IMR-90 (cell line): Measurements from ENCODE around the gene MEGF9. TPM values are rescaled to one million over a fixed set of nuclear protein-coding genes. Genes with fewer than 3 reads are reported as not detected.

Experiments used
- ATAC-seq: fragments of 200-7000 bp; cut with Tn5 transposase; 2 replicates; pipeline ENCODE4 v1.9.1; 2020; ENCODE audit warnings: low read depth, mild to moderate bottlenecking, moderate library complexity
- BruUV-seq: library from RNA; stranded (reverse); fragments of 400-500 nt; replicated peaks from 2 replicates; lab custom pipeline; 2021; lab: Mats Ljungman, UMichigan
- CTCF ChIA-PET: fragments of 300-600 bp; formaldehyde crosslinking; extraction: SDS; loops from one replicate; lab custom pipeline; 2021; ENCODE audit warnings: antibody characterized with exemption; lab: Yijun Ruan, JAX
- POLR2A ChIA-PET: fragments of 300-600 bp; sonication (Branson Sonifier 250); formaldehyde crosslinking; loops from one replicate; lab custom pipeline; 2022; ENCODE audit warnings: antibody characterized with exemption; ENCODE audit not compliant: unreplicated experiment; lab: Charles Lee
- DNase-seq: peaks from one replicate; pipeline ENCODE4 v3.0.0; 2013
- H2AFZ ChIP-seq: replicated peaks from 2 replicates; pipeline ENCODE3; 2013; ENCODE audit warnings: low read length, mild to moderate bottlenecking; ENCODE audit not compliant: poor library complexity
- H2AK5ac ChIP-seq: 2 replicates; pipeline ENCODE4 v1.6.1; 2013; ENCODE audit warnings: low read depth, low read length, inconsistent platforms
- H2AK9ac ChIP-seq: replicated peaks from 2 replicates; pipeline ENCODE3; 2013; ENCODE audit warnings: mild to moderate bottlenecking, low read depth, low read length, moderate library complexity; ENCODE audit not compliant: poor library complexity
- H2BK120ac ChIP-seq: 2 replicates; pipeline ENCODE4 v1.6.1; 2013; ENCODE audit warnings: low read depth, low read length, inconsistent platforms
- H2BK15ac ChIP-seq: 3 replicates; pipeline ENCODE4 v1.6.1; 2013; ENCODE audit warnings: low read depth, low read length, inconsistent platforms
- H2BK20ac ChIP-seq: 2 replicates; pipeline ENCODE4 v1.6.1; 2013; ENCODE audit warnings: low read depth, mild to moderate bottlenecking, inconsistent platforms, low read length, moderate library complexity
- H2BK5ac ChIP-seq: 2 replicates; pipeline ENCODE4 v1.6.1; 2013; ENCODE audit warnings: mild to moderate bottlenecking, low read depth, low read length, inconsistent platforms; ENCODE audit not compliant: poor library complexity, severe bottlenecking
- H3K14ac ChIP-seq: replicated peaks from 2 replicates; pipeline ENCODE4 v1.6.1; 2013; ENCODE audit warnings: low read depth, low read length, inconsistent platforms
- H3K18ac ChIP-seq: 2 replicates; pipeline ENCODE4 v1.6.1; 2013; ENCODE audit warnings: low read depth, low read length, control low read depth
- H3K23ac ChIP-seq: 2 replicates; pipeline ENCODE4 v1.6.1; 2013; ENCODE audit warnings: low read depth, low read length, inconsistent platforms
- H3K27ac ChIP-seq: 2 replicates; pipeline ENCODE4 v1.5.1; 2013; ENCODE audit warnings: mild to moderate bottlenecking, control low read depth, low read length; ENCODE audit not compliant: insufficient read depth
- H3K27me3 ChIP-seq: 2 replicates; pipeline ENCODE4 v1.6.1; 2013; ENCODE audit warnings: low read length; ENCODE audit not compliant: control insufficient read depth, insufficient read depth
- H3K36me3 ChIP-seq: 2 replicates; pipeline ENCODE4 v1.6.1; 2013; ENCODE audit warnings: low read length, mixed read lengths; ENCODE audit not compliant: control insufficient read depth, insufficient read depth
- H3K4ac ChIP-seq: 2 replicates; pipeline ENCODE4 v1.6.1; 2013; ENCODE audit warnings: low read depth, low read length, inconsistent platforms
- H3K4me1 ChIP-seq: 2 replicates; pipeline ENCODE4 v1.6.1; 2013; ENCODE audit warnings: low read length, mixed read lengths; ENCODE audit not compliant: control insufficient read depth, insufficient read depth
- H3K4me2 ChIP-seq: 2 replicates; pipeline ENCODE4 v1.6.1; 2013; ENCODE audit warnings: low read depth, mild to moderate bottlenecking, control low read depth, low read length, moderate library complexity
- H3K4me3 ChIP-seq: 2 replicates; pipeline ENCODE4 v1.5.1; 2013; ENCODE audit warnings: low read depth, mild to moderate bottlenecking, control low read depth, low read length, moderate library complexity; ENCODE audit not compliant: insufficient read depth
- H3K56ac ChIP-seq: 2 replicates; pipeline ENCODE4 v1.6.1; 2013; ENCODE audit warnings: low read length, inconsistent platforms; ENCODE audit not compliant: insufficient read depth; ENCODE audit errors: extremely low read depth
- H3K79me1 ChIP-seq, 2 experiments: 2 replicates each; pipeline ENCODE4 v1.6.1; 2013; ENCODE audit warnings: low read length in 2 of 2, inconsistent platforms in 1 of 2, low read depth in 1 of 2
- H3K9ac ChIP-seq: 2 replicates; pipeline ENCODE4 v1.6.1; 2013; ENCODE audit warnings: low read depth, low read length, control low read depth
- H3K9me1 ChIP-seq: 2 replicates; pipeline ENCODE4 v1.6.1; 2013; ENCODE audit warnings: low read length, inconsistent platforms; ENCODE audit not compliant: insufficient read depth
- H3K9me3 ChIP-seq: 2 replicates; pipeline ENCODE4 v1.6.1; 2013; ENCODE audit warnings: low read length; ENCODE audit not compliant: control insufficient read depth, insufficient read depth
- H4K20me1 ChIP-seq: 2 replicates; pipeline ENCODE4 v1.6.1; 2013; ENCODE audit warnings: low read length, inconsistent platforms; ENCODE audit not compliant: insufficient read depth
- H4K5ac ChIP-seq: 2 replicates; pipeline ENCODE4 v1.6.1; 2013; ENCODE audit warnings: mild to moderate bottlenecking, low read depth, low read length, control low read depth
- H4K8ac ChIP-seq, 2 experiments: 2 replicates each; pipeline ENCODE4 v1.6.1; 2013; ENCODE audit warnings: low read depth in 2 of 2, low read length in 2 of 2, control low read depth in 1 of 2, inconsistent platforms in 1 of 2
- H4K91ac ChIP-seq: 2 replicates; pipeline ENCODE4 v1.6.1; 2013; ENCODE audit warnings: low read depth, low read length, inconsistent platforms; ENCODE audit not compliant: insufficient read depth
- BHLHE40 ChIP-seq: fragments of 150-350 bp; IDR thresholded peaks from 2 replicates; pipeline ENCODE4 v1.6.1; 2016; ENCODE audit warnings: mild to moderate bottlenecking, low read depth, low read length
- CEBPB ChIP-seq: IDR thresholded peaks from 2 replicates; pipeline ENCODE4 v1.6.1; 2012; ENCODE audit warnings: low read depth, low read length, improper control_type of control experiment
- CHD1 ChIP-seq: IDR thresholded peaks from 2 replicates; pipeline ENCODE4 v1.6.1; 2012; ENCODE audit warnings: low read depth, low read length, improper control_type of control experiment
- CTCF ChIP-seq: conservative IDR thresholded peaks from 2 replicates; pipeline ENCODE4 v1.5.1; 2012; ENCODE audit warnings: mild to moderate bottlenecking, low read depth, low read length, improper control_type of control experiment
- ELK1 ChIP-seq: fragments of 150-350 bp; IDR thresholded peaks from 2 replicates; pipeline ENCODE4 v1.6.1; 2016; ENCODE audit warnings: low read depth, mild to moderate bottlenecking, low read length, moderate library complexity, borderline replicate concordance
- FOS ChIP-seq: fragments of 150-350 bp; IDR thresholded peaks from 2 replicates; pipeline ENCODE4 v1.6.1; 2016; ENCODE audit warnings: low read depth, low read length
- MAFK ChIP-seq: IDR thresholded peaks from 2 replicates; pipeline ENCODE4 v1.6.1; 2012; ENCODE audit warnings: low read depth, low read length, improper control_type of control experiment
- MAZ ChIP-seq: IDR thresholded peaks from 2 replicates; pipeline ENCODE4 v1.6.1; 2012; ENCODE audit warnings: low read depth, mild to moderate bottlenecking, low read length, improper control_type of control experiment, moderate library complexity, borderline replicate concordance
- MXI1 ChIP-seq: IDR thresholded peaks from 2 replicates; pipeline ENCODE4 v1.6.1; 2012; ENCODE audit warnings: low read depth, mild to moderate bottlenecking, low read length, moderate library complexity, borderline replicate concordance
- NFE2L2 ChIP-seq: fragments of 150-350 bp; IDR thresholded peaks from 2 replicates; pipeline ENCODE4 v1.6.1; 2016; ENCODE audit warnings: low read depth, mild to moderate bottlenecking, low read length
- POLR2A ChIP-seq: IDR thresholded peaks from 2 replicates; pipeline ENCODE4 v1.6.1; 2012; ENCODE audit warnings: mild to moderate bottlenecking, low read depth, low read length
- RAD21 ChIP-seq: IDR thresholded peaks from 2 replicates; pipeline ENCODE4 v1.6.1; 2012; ENCODE audit warnings: low read length, improper control_type of control experiment
- RCOR1 ChIP-seq: IDR thresholded peaks from 2 replicates; pipeline ENCODE4 v1.6.1; 2012; ENCODE audit warnings: mild to moderate bottlenecking, low read length, improper control_type of control experiment; ENCODE audit not compliant: insufficient replicate concordance
- RFX5 ChIP-seq: IDR thresholded peaks from 2 replicates; pipeline ENCODE4 v1.8.0; 2012; ENCODE audit warnings: low read depth, mild to moderate bottlenecking, low read length, moderate library complexity
- SMC3 ChIP-seq: fragments of 150-350 bp; IDR thresholded peaks from 2 replicates; pipeline ENCODE4 v1.6.1; 2016; ENCODE audit warnings: low read depth, mild to moderate bottlenecking, antibody characterized with exemption, low read length, moderate library complexity
- USF2 ChIP-seq: fragments of 150-350 bp; IDR thresholded peaks from 2 replicates; pipeline ENCODE4 v1.6.1; 2017; ENCODE audit warnings: mild to moderate bottlenecking, antibody characterized with exemption, low read length, low read depth
- dilution Hi-C: fragments of 300-500 bp; cut with HindIII; formaldehyde crosslinking; loops from one replicate; pipeline ENCODE4 v1.14.3; 2018; ENCODE audit warnings: low sequenced_read_pairs; ENCODE audit not compliant: unreplicated experiment
- in situ Hi-C: fragments of 300-500 bp; cut with MboI; formaldehyde crosslinking; loops from 3 replicates; pipeline ENCODE4 v1.14.3; 2019; ENCODE audit warnings: low sequenced_read_pairs, inconsistent platforms, mixed read lengths
- intact Hi-C: fragments of 100-400 bp; cut with micrococcal nuclease; formaldehyde crosslinking; loops from 2 replicates; pipeline ENCODE4 v1.10.0; 2022
- polyA plus RNA-seq, 3 experiments: library from polyadenylated mRNA; depleted of rRNA; stranded (reverse); fragments of >200 nt; gene quantifications; 2 replicates each; pipeline ENCODE4 v1.2.3, GENCODE V29; 2012; ENCODE audit warnings: low replicate concordance in 1 of 3
- total RNA-seq: library from RNA; depleted of rRNA; stranded (reverse); fragments of >200 nt; gene quantifications from 2 replicates; pipeline ENCODE4 v1.2.3, GENCODE V29; 2012

Gene MEGF9
- total and polyA plus RNA-seq, 2 of the 4 experiments (the other 2 are of a cell fraction): 3.4 TPM

- POLR2A ChIA-PET: interaction anchor here (0.6 kb wide), 1 partner anchor 32 kb away, joined by 4 read pairs; no protein-coding TSS in a partner anchor
- intact Hi-C loops: loop anchor here (2.0 kb wide), 1 partner anchor 14 kb away; no protein-coding TSS in a partner anchor
Measured at GRCh38 chr9:120643061-120643460, 71.2 kb downstream of the MEGF9 start.

More at GRCh38 chr9:120643061-120643460, 71.2 kb downstream of the MEGF9 start:
- no peaks in the 10 kb centered on the region; a peak in 2 of 4 replicates for H3K79me1 ChIP-seq
- H2BK20ac ChIP-seq: no peak overlapping the region
- no peak overlapping the region for H3K18ac ChIP-seq
- H2BK15ac ChIP-seq: no peak overlapping the region
- H3K9me1 ChIP-seq: 0 out of 2 replicates have a peak, but pooled peaks cover under 1% of the 10 kb centered on the region
- no peaks in the 10 kb centered on the region; the same call in 1 of the 2 replicates for H4K20me1 ChIP-seq
- H3K9ac ChIP-seq: no peak overlapping the region
- H4K8ac ChIP-seq: no peak overlapping the region
- no peak overlapping the region for H2AFZ ChIP-seq
- H3K9me3 ChIP-seq: no peaks in the 10 kb centered on the region
- peaks cover 4% of the 10 kb centered on the region for H3K4me1 ChIP-seq
- no peak overlapping the region for H3K4me2 ChIP-seq
- H2BK5ac ChIP-seq: no peak overlapping the region
- no peak overlapping the region for H3K14ac ChIP-seq
- ATAC-seq: no peak
- no peak overlapping the region for H4K91ac ChIP-seq
- no peak overlapping the region for H2AK9ac ChIP-seq
- no peaks in the 10 kb centered on the region for H3K27me3 ChIP-seq
- no peak overlapping the region for H4K5ac ChIP-seq
- H3K36me3 ChIP-seq: no peaks in the 10 kb centered on the region
- no peak overlapping the region for H3K4ac ChIP-seq
- CTCF ChIA-PET: no interaction called here
- TF ChIP-seq FOS (no peak), CEBPB (no peak), MAFK (no peak), MAZ (no peak), RAD21 (no peak), USF2 (no peak), BHLHE40 (no peak), MXI1 (no peak), NFE2L2 (no peak), RCOR1 (no peak), RFX5 (no peak), CHD1 (no peak), ELK1 (no peak), SMC3 (no peak), CTCF (no peak), POLR2A (no peak)
- H2BK120ac ChIP-seq: no peak overlapping the region
- dilution Hi-C loops: no loop called here
- no peak overlapping the region for H2AK5ac ChIP-seq
- no peak overlapping the region for H3K56ac ChIP-seq
- H3K4me3 ChIP-seq: no peak overlapping the region
- no peak for DNase-seq
- no peak overlapping the region for H3K23ac ChIP-seq
- in situ Hi-C loops: no loop called here
- H3K27ac ChIP-seq: no peak overlapping the region
- no TSS peak for BruUV-seq
